ENCODE results near the gene GMIP.

The GMIP gene

GRCh38 chr19:19651076-19651475 lies 7.6 kb upstream of the GMIP start:
- no peaks in the 10 kb centered on the region for H3K4me1 ChIP-seq (ENCODE audit: control insufficient read depth, insufficient read depth, low read depth, low read length)
- no peaks in the 10 kb centered on the region for H3K27me3 ChIP-seq (ENCODE audit: control insufficient read depth in 1 of 2, insufficient read depth in 1 of 2, low read length in 2 of 2)
- H3K79me1 ChIP-seq (replicated peaks; ENCODE audit: low read length, poor library complexity, severe bottlenecking) = peaks cover 37% of the 10 kb centered on the region
- H2BK120ac ChIP-seq (ENCODE audit: low read depth, low read length) = no peak overlapping the region
- no peak overlapping the region for H3K18ac ChIP-seq (ENCODE audit: low read depth in 1 of 2, low read length in 2 of 2)
- H2AFZ ChIP-seq (ENCODE audit: low read depth, low read length) = no peak overlapping the region
- no peak overlapping the region for H4K8ac ChIP-seq (ENCODE audit: low read length)
- no peak overlapping the region for H3K14ac ChIP-seq (ENCODE audit: low read length in 2 of 2)
- H3K4me2 ChIP-seq (ENCODE audit: low read length, poor library complexity, severe bottlenecking) = no peak overlapping the region
- no peak overlapping the region for H2BK12ac ChIP-seq (ENCODE audit: low read length in 2 of 2)
- H3K23ac ChIP-seq (ENCODE audit: low read length in 2 of 2) = no peak overlapping the region
- H2BK15ac ChIP-seq (ENCODE audit: low read depth, poor library complexity, severe bottlenecking) = no peak overlapping the region
- no peaks in the 10 kb centered on the region for H3K9me3 ChIP-seq (ENCODE audit: control insufficient read depth, low read length)
- no peak overlapping the region for H3K4ac ChIP-seq (ENCODE audit: low read depth in 1 of 2, low read length in 2 of 2)
- H4K91ac ChIP-seq (ENCODE audit: low read length) = no peak overlapping the region
- no peak overlapping the region for H3K27ac ChIP-seq (ENCODE audit: low read length, poor library complexity, severe bottlenecking)
- no peak overlapping the region for H2AK5ac ChIP-seq (ENCODE audit: low read length, severe bottlenecking)
- peaks cover 88 to 93% of the 10 kb centered on the region in 2 experiments for H3K36me3 ChIP-seq (ENCODE audit: control insufficient read depth in 1 of 2, insufficient read depth in 2 of 2, low read depth in 1 of 2, low read length in 2 of 2)
- 98% methylated on average over 13 of the region's 13 CpGs for WGBS
- no peak for DNase-seq
- no peak overlapping the region for H3K4me3 ChIP-seq (ENCODE audit: insufficient read depth in 1 of 2, low read depth in 1 of 2, low read length in 2 of 2)
- no peak overlapping the region for H2BK5ac ChIP-seq (ENCODE audit: low read depth, low read length, poor library complexity, severe bottlenecking)
- H3K9ac ChIP-seq (ENCODE audit: low read length) = no peak overlapping the region

- no peak overlapping the region for H3K4me2 ChIP-seq (ENCODE audit: low read length, poor library complexity, severe bottlenecking)
- H3K4ac ChIP-seq (ENCODE audit: low read depth in 1 of 2, low read length in 2 of 2) = no peak overlapping the region
- no peak overlapping the region for H4K91ac ChIP-seq (ENCODE audit: low read length)
- H3K36me3 ChIP-seq (ENCODE audit: control insufficient read depth in 1 of 2, insufficient read depth in 2 of 2, low read depth in 1 of 2, low read length in 2 of 2) = peaks cover 88 to 93% of the 10 kb centered on the region in 2 experiments
- DNase-seq = no peak
- H3K27ac ChIP-seq (ENCODE audit: low read length, poor library complexity, severe bottlenecking) = no peak overlapping the region
- no peaks in the 10 kb centered on the region for H3K9me3 ChIP-seq (ENCODE audit: control insufficient read depth, low read length)
- H3K79me1 ChIP-seq (replicated peaks; ENCODE audit: low read length, poor library complexity, severe bottlenecking) = peaks cover 32% of the 10 kb centered on the region
- no peak overlapping the region for H3K9ac ChIP-seq (ENCODE audit: low read length)
- H3K14ac ChIP-seq (ENCODE audit: low read length in 2 of 2) = no peak overlapping the region
- H3K4me1 ChIP-seq (ENCODE audit: control insufficient read depth, insufficient read depth, low read depth, low read length) = no peaks in the 10 kb centered on the region
- no peak overlapping the region for H3K23ac ChIP-seq (ENCODE audit: low read length in 2 of 2)
- no peak overlapping the region for H3K18ac ChIP-seq (ENCODE audit: low read depth in 1 of 2, low read length in 2 of 2)
- H2BK120ac ChIP-seq (ENCODE audit: low read depth, low read length) = no peak overlapping the region
- 97% methylated on average over 9 of the region's 9 CpGs for WGBS
- H3K27me3 ChIP-seq (ENCODE audit: control insufficient read depth in 1 of 2, insufficient read depth in 1 of 2, low read length in 2 of 2) = no peaks in the 10 kb centered on the region
- H2AFZ ChIP-seq (ENCODE audit: low read depth, low read length) = no peak overlapping the region
- H2BK15ac ChIP-seq (ENCODE audit: low read depth, poor library complexity, severe bottlenecking) = no peak overlapping the region
- H2BK12ac ChIP-seq (ENCODE audit: low read length in 2 of 2) = no peak overlapping the region
- H2BK5ac ChIP-seq (ENCODE audit: low read depth, low read length, poor library complexity, severe bottlenecking) = no peak overlapping the region
- H2AK5ac ChIP-seq (ENCODE audit: low read length, severe bottlenecking) = no peak overlapping the region
- no peak overlapping the region for H3K4me3 ChIP-seq (ENCODE audit: insufficient read depth in 1 of 2, low read depth in 1 of 2, low read length in 2 of 2)
- H4K8ac ChIP-seq (ENCODE audit: low read length) = no peak overlapping the region
These were observed 6.9 kb upstream of the GMIP start for GRCh38 chr19:19650331-19650730.

- Histone ChIP-seq H3K4me3 (ENCODE audit: insufficient read depth in 1 of 2, low read depth in 1 of 2, low read length in 2 of 2) (no peak overlapping the region), H3K23ac (ENCODE audit: low read length in 2 of 2) (no peak overlapping the region), H3K36me3 (ENCODE audit: control insufficient read depth in 1 of 2, insufficient read depth in 2 of 2, low read depth in 1 of 2, low read length in 2 of 2) (peaks cover 86 to 93% of the 10 kb centered on the region in 2 experiments), H3K9ac (ENCODE audit: low read length) (no peak overlapping the region), H2BK12ac (ENCODE audit: low read length in 2 of 2) (no peak overlapping the region), H3K9me3 (ENCODE audit: control insufficient read depth, low read length) (no peaks in the 10 kb centered on the region), H4K8ac (ENCODE audit: low read length) (no peak overlapping the region), H2AK5ac (ENCODE audit: low read length, severe bottlenecking) (no peak overlapping the region), H2BK5ac (ENCODE audit: low read depth, low read length, poor library complexity, severe bottlenecking) (no peak overlapping the region), H2BK15ac (ENCODE audit: low read depth, poor library complexity, severe bottlenecking) (no peak overlapping the region), H3K14ac (ENCODE audit: low read length in 2 of 2) (no peak overlapping the region), H3K79me1 (replicated peaks; ENCODE audit: low read length, poor library complexity, severe bottlenecking) (peaks cover 27% of the 10 kb centered on the region), H3K27me3 (ENCODE audit: control insufficient read depth in 1 of 2, insufficient read depth in 1 of 2, low read length in 2 of 2) (no peaks in the 10 kb centered on the region), H2AFZ (ENCODE audit: low read depth, low read length) (no peak overlapping the region), H3K4ac (ENCODE audit: low read depth in 1 of 2, low read length in 2 of 2) (no peak overlapping the region), H3K27ac (ENCODE audit: low read length, poor library complexity, severe bottlenecking) (no peak overlapping the region), H3K4me1 (ENCODE audit: control insufficient read depth, insufficient read depth, low read depth, low read length) (no peaks in the 10 kb centered on the region), H4K91ac (ENCODE audit: low read length) (no peak overlapping the region), H3K4me2 (ENCODE audit: low read length, poor library complexity, severe bottlenecking) (no peak overlapping the region), H3K18ac (ENCODE audit: low read depth in 1 of 2, low read length in 2 of 2) (no peak overlapping the region), H2BK120ac (ENCODE audit: low read depth, low read length) (no peak overlapping the region)
- DNase-seq = no peak
- 98% methylated on average over 22 of the region's 22 CpGs for WGBS
These were observed 6.1 kb upstream of the GMIP start for GRCh38 chr19:19649580-19649995.

- DNase-seq = no peak
- H2BK12ac ChIP-seq (ENCODE audit: low read length in 2 of 2) = no peak overlapping the region
- H4K91ac ChIP-seq (ENCODE audit: low read length) = no peak overlapping the region
- H3K4ac ChIP-seq (ENCODE audit: low read depth in 1 of 2, low read length in 2 of 2) = no peak overlapping the region
- H3K4me3 ChIP-seq (ENCODE audit: insufficient read depth in 1 of 2, low read depth in 1 of 2, low read length in 2 of 2) = no peak overlapping the region
- H3K36me3 ChIP-seq (ENCODE audit: control insufficient read depth in 1 of 2, insufficient read depth in 2 of 2, low read depth in 1 of 2, low read length in 2 of 2) = peaks cover 85 to 91% of the 10 kb centered on the region in 2 experiments
- H2BK5ac ChIP-seq (ENCODE audit: low read depth, low read length, poor library complexity, severe bottlenecking) = no peak overlapping the region
- H3K18ac ChIP-seq (ENCODE audit: low read depth in 1 of 2, low read length in 2 of 2) = no peak overlapping the region
- no peak overlapping the region for H4K8ac ChIP-seq (ENCODE audit: low read length)
- no peak overlapping the region for H3K23ac ChIP-seq (ENCODE audit: low read length in 2 of 2)
- H2AFZ ChIP-seq (ENCODE audit: low read depth, low read length) = no peak overlapping the region
- H3K4me1 ChIP-seq (ENCODE audit: control insufficient read depth, insufficient read depth, low read depth, low read length) = no peaks in the 10 kb centered on the region
- no peaks in the 10 kb centered on the region for H3K27me3 ChIP-seq (ENCODE audit: control insufficient read depth in 1 of 2, insufficient read depth in 1 of 2, low read length in 2 of 2)
- H3K27ac ChIP-seq (ENCODE audit: low read length, poor library complexity, severe bottlenecking) = no peak overlapping the region
- H3K4me2 ChIP-seq (ENCODE audit: low read length, poor library complexity, severe bottlenecking) = no peak overlapping the region
- H2BK120ac ChIP-seq (ENCODE audit: low read depth, low read length) = no peak overlapping the region
- 90% methylated on average over 6 of the region's 6 CpGs for WGBS
- no peak overlapping the region for H3K9ac ChIP-seq (ENCODE audit: low read length)
- H3K9me3 ChIP-seq (ENCODE audit: control insufficient read depth, low read length) = no peaks in the 10 kb centered on the region
- no peak overlapping the region for H2BK15ac ChIP-seq (ENCODE audit: low read depth, poor library complexity, severe bottlenecking)
- peaks cover 25% of the 10 kb centered on the region for H3K79me1 ChIP-seq (replicated peaks; ENCODE audit: low read length, poor library complexity, severe bottlenecking)
- no peak overlapping the region for H3K14ac ChIP-seq (ENCODE audit: low read length in 2 of 2)
- no peak overlapping the region for H2AK5ac ChIP-seq (ENCODE audit: low read length, severe bottlenecking)
These were observed 5.7 kb upstream of the GMIP start for GRCh38 chr19:19649155-19649554.
